ENCODE measurements around the gene LRRC47. TPM values are rescaled to one million over a fixed set of nuclear protein-coding genes. Genes with fewer than 3 reads are reported as not detected.

The LRRC47 gene
- total RNA-seq, 1 experiment from 2014 or later = 65.1 TPM

- H3K4me2 ChIP-seq (ENCODE audit: insufficient read depth, insufficient read length, low read length) = no peak overlapping the region
- no peak for TF ChIP-seq CTCF (conservative IDR thresholded peaks at IDR 0.05)
- H3K9ac ChIP-seq (ENCODE audit: extremely low read depth, insufficient read length, low read length) = no peak overlapping the region
- H3K4me3 Mint-ChIP-seq = no peak overlapping the region
- H3K9me3 ChIP-seq (ENCODE audit: control insufficient read depth, low read depth, low read length) = no peaks in the 10 kb centered on the region
- H3K23ac ChIP-seq (ENCODE audit: insufficient read length, low read depth, low read length) = no peak overlapping the region
- no peak overlapping the region for H4K5ac ChIP-seq (ENCODE audit: insufficient read length, low read depth, low read length)
- no peak overlapping the region for H3T11ph ChIP-seq (ENCODE audit: low read length)
- no peaks in the 10 kb centered on the region for H3K79me2 ChIP-seq (ENCODE audit: insufficient read depth, low read length)
- H3K56ac ChIP-seq (ENCODE audit: insufficient read length, low read depth, low read length) = no peak overlapping the region
- no peak overlapping the region for H2AFZ ChIP-seq (ENCODE audit: low read length)
- no peak for DNase-seq
- no peak overlapping the region for H3K18ac ChIP-seq (ENCODE audit: insufficient read length, low read depth, low read length)
- H4K8ac ChIP-seq (replicated peaks; ENCODE audit: insufficient read length, low read depth, low read length) = no peak overlapping the region
- H3K14ac ChIP-seq (ENCODE audit: insufficient read depth, low read length) = no peak overlapping the region
- peaks cover 2 to 3% of the 10 kb centered on the region in 2 experiments for H3K4me1 Mint-ChIP-seq
- no peak overlapping the region for H3K4ac ChIP-seq (ENCODE audit: low read depth, low read length)
- no peak overlapping the region for H2BK20ac ChIP-seq (ENCODE audit: low read depth, low read length, poor library complexity, severe bottlenecking)
- no peak overlapping the region for H4K91ac ChIP-seq (ENCODE audit: insufficient read length, low read depth, low read length)
- H3K4me1 ChIP-seq (ENCODE audit: insufficient read depth, low read length) = no peaks in the 10 kb centered on the region
- H2AK5ac ChIP-seq (ENCODE audit: insufficient read length, low read length) = no peak overlapping the region
- WGBS (ENCODE audit: extremely low coverage, insufficient read length, low lambda C conversion rate) = no CpG with 5 or more reads among the region's 38 CpGs
- H2BK15ac ChIP-seq (ENCODE audit: low read depth, low read length) = no peak overlapping the region
- no peak overlapping the region for H3K27ac ChIP-seq (ENCODE audit: insufficient read length, low read depth, low read length)
- H3K27me3 Mint-ChIP-seq (ENCODE audit: low read depth) = peaks cover under 1% of the 10 kb centered on the region; the same call in 1 of the 2 replicates
- H2BK12ac ChIP-seq (ENCODE audit: insufficient read length, low read depth, low read length) = no peak overlapping the region
- H3K23me2 ChIP-seq (ENCODE audit: insufficient read length, low read depth, low read length, poor library complexity, severe bottlenecking) = no peaks in the 10 kb centered on the region
- peaks cover 2 to 12% (median 5%) of the 10 kb centered on the region in 3 experiments; a peak in 5 of 7 replicates for H3K36me3 Mint-ChIP-seq (ENCODE audit: insufficient read depth in 1 of 3, low read depth in 3 of 3)
- H4K20me1 ChIP-seq (ENCODE audit: control insufficient read depth, insufficient read depth, insufficient read length) = no peaks in the 10 kb centered on the region
- no peaks in the 10 kb centered on the region for H3K9me3 Mint-ChIP-seq
- H3K27me3 ChIP-seq (ENCODE audit: insufficient read depth, low read length) = no peaks in the 10 kb centered on the region
- H3K79me1 ChIP-seq (ENCODE audit: insufficient read depth, low read depth, low read length, poor library complexity, severe bottlenecking) = no peaks in the 10 kb centered on the region
- no peak overlapping the region for H2BK5ac ChIP-seq (ENCODE audit: insufficient read length, low read length)
- no peak overlapping the region for H2BK120ac ChIP-seq (ENCODE audit: low read depth, low read length, poor library complexity, severe bottlenecking)
- no peak overlapping the region for H3K27ac Mint-ChIP-seq
Measured at GRCh38 chr1:3816331-3817137, 20.2 kb upstream of the LRRC47 start.
